H9 (cell line): ENCODE measurements around the gene GOLGA6L7. TPM values are rescaled to one million over a fixed set of nuclear protein-coding genes. Genes with fewer than 3 reads are reported as not detected.

Experiments
- DNase-seq: peaks from one replicate; pipeline ENCODE4 v3.0.0-alpha.2; 2017
- H2AFZ ChIP-seq: one replicate; pipeline ENCODE4 v1.6.1; 2013; ENCODE audit warnings: mild to moderate bottlenecking, low read length, control low read depth, moderate library complexity
- H2AK5ac ChIP-seq: 2 replicates; pipeline ENCODE4 v1.6.1; 2013; ENCODE audit warnings: low read length, control low read depth, mixed read lengths; ENCODE audit not compliant: insufficient read length
- H2BK120ac ChIP-seq: one replicate; pipeline ENCODE4 v1.6.1; 2013; ENCODE audit warnings: low read depth, mild to moderate bottlenecking, low read length, control low read depth, inconsistent platforms; ENCODE audit not compliant: poor library complexity, severe bottlenecking
- H2BK12ac ChIP-seq: 2 replicates; pipeline ENCODE4 v1.6.1; 2013; ENCODE audit warnings: low read length, control low read depth, mixed read lengths, low read depth; ENCODE audit not compliant: insufficient read length
- H2BK15ac ChIP-seq: 2 replicates; pipeline ENCODE4 v1.6.1; 2013; ENCODE audit warnings: low read depth, low read length, control low read depth
- H2BK20ac ChIP-seq: one replicate; pipeline ENCODE4 v1.6.1; 2013; ENCODE audit warnings: low read depth, mild to moderate bottlenecking, low read length, control low read depth, inconsistent platforms; ENCODE audit not compliant: poor library complexity, severe bottlenecking
- H2BK5ac ChIP-seq: 2 replicates; pipeline ENCODE4 v1.6.1; 2013; ENCODE audit warnings: low read length, control low read depth, mixed read lengths; ENCODE audit not compliant: insufficient read length
- H3K14ac ChIP-seq: 2 replicates; pipeline ENCODE4 v1.6.1; 2013; ENCODE audit warnings: low read length, control low read depth; ENCODE audit not compliant: insufficient read depth
- H3K18ac ChIP-seq: 2 replicates; pipeline ENCODE4 v1.6.1; 2013; ENCODE audit warnings: low read depth, mild to moderate bottlenecking, mixed read lengths, low read length, control low read depth; ENCODE audit not compliant: insufficient read length
- H3K23ac ChIP-seq: 2 replicates; pipeline ENCODE4 v1.6.1; 2013; ENCODE audit warnings: low read length, control low read depth, mixed read lengths, low read depth; ENCODE audit not compliant: insufficient read length
- H3K23me2 ChIP-seq: 2 replicates; pipeline ENCODE4 v1.6.1; 2013; ENCODE audit warnings: low read depth, mild to moderate bottlenecking, mixed read lengths, low read length, control low read depth; ENCODE audit not compliant: insufficient read length, poor library complexity, severe bottlenecking
- H3K27ac ChIP-seq: 2 replicates; pipeline ENCODE4 v1.5.1; 2013; ENCODE audit warnings: low read length, control low read depth, mixed read lengths, low read depth; ENCODE audit not compliant: insufficient read length
- H3K27me3 ChIP-seq: 2 replicates; pipeline ENCODE4 v1.6.1; 2013; ENCODE audit warnings: low read length, control low read depth, inconsistent platforms; ENCODE audit not compliant: insufficient read depth
- H3K4ac ChIP-seq: 2 replicates; pipeline ENCODE4 v1.6.1; 2013; ENCODE audit warnings: low read depth, mild to moderate bottlenecking, control low read depth, inconsistent platforms, low read length, moderate library complexity
- H3K4me1 ChIP-seq: 2 replicates; pipeline ENCODE4 v1.6.1; 2013; ENCODE audit warnings: low read length, control low read depth, inconsistent platforms; ENCODE audit not compliant: insufficient read depth
- H3K4me2 ChIP-seq: 2 replicates; pipeline ENCODE4 v1.6.1; 2013; ENCODE audit warnings: low read length, control low read depth, mixed read lengths; ENCODE audit not compliant: insufficient read length, insufficient read depth
- H3K56ac ChIP-seq: 2 replicates; pipeline ENCODE4 v1.6.1; 2013; ENCODE audit warnings: low read depth, mild to moderate bottlenecking, mixed read lengths, low read length, control low read depth; ENCODE audit not compliant: insufficient read length
- H3K79me1 ChIP-seq: 2 replicates; pipeline ENCODE4 v1.6.1; 2013; ENCODE audit warnings: low read depth, mild to moderate bottlenecking, moderate library complexity, low read length, control low read depth, inconsistent platforms; ENCODE audit not compliant: insufficient read depth, poor library complexity, severe bottlenecking
- H3K79me2 ChIP-seq: 2 replicates; pipeline ENCODE4 v1.6.1; 2013; ENCODE audit warnings: low read length, control low read depth, inconsistent platforms; ENCODE audit not compliant: insufficient read depth
- H3K9ac ChIP-seq: 2 replicates; pipeline ENCODE4 v1.6.1; 2013; ENCODE audit warnings: low read length, control low read depth, mixed read lengths; ENCODE audit not compliant: insufficient read length; ENCODE audit errors: extremely low read depth
- H3K9me3 ChIP-seq: one replicate; pipeline ENCODE4 v1.6.1; 2013; ENCODE audit warnings: low read depth, low read length, inconsistent platforms; ENCODE audit not compliant: control insufficient read depth
- H3T11ph ChIP-seq: one replicate; pipeline ENCODE4 v1.6.1; 2013; ENCODE audit warnings: mild to moderate bottlenecking, low read length, control low read depth, inconsistent platforms
- H4K20me1 ChIP-seq: one replicate; pipeline ENCODE4 v1.6.1; 2013; ENCODE audit not compliant: control insufficient read depth, insufficient read length, insufficient read depth
- H4K5ac ChIP-seq: 2 replicates; pipeline ENCODE4 v1.6.1; 2013; ENCODE audit warnings: low read depth, mild to moderate bottlenecking, mixed read lengths, low read length, control low read depth; ENCODE audit not compliant: insufficient read length
- H4K8ac ChIP-seq: replicated peaks from 2 replicates; pipeline ENCODE4 v1.6.1; 2013; ENCODE audit warnings: low read length, control low read depth, mixed read lengths, low read depth; ENCODE audit not compliant: insufficient read length
- H4K91ac ChIP-seq: 2 replicates; pipeline ENCODE4 v1.6.1; 2013; ENCODE audit warnings: low read depth, mild to moderate bottlenecking, moderate library complexity, mixed read lengths, low read length, control low read depth; ENCODE audit not compliant: insufficient read length
- H3K27ac Mint-ChIP-seq, 3 experiments: 2 replicates in 2 of 3; 3 replicates in 1 of 3; pipeline ENCODE4 v1.8.0; 2020 to 2021; ENCODE audit warnings: mixed read lengths in 3 of 3, mild to moderate bottlenecking in 1 of 3, moderate library complexity in 1 of 3
- H3K27me3 Mint-ChIP-seq: 2 replicates; pipeline ENCODE4 v1.8.0; 2021; ENCODE audit warnings: low read depth, mild to moderate bottlenecking, moderate library complexity, mixed read lengths
- H3K36me3 Mint-ChIP-seq, 3 experiments: 2 replicates in 2 of 3; 3 replicates in 1 of 3; pipeline ENCODE4 v1.8.0; 2020 to 2021; ENCODE audit warnings: low read depth in 3 of 3, mixed read lengths in 3 of 3; ENCODE audit not compliant: insufficient read depth in 1 of 3
- H3K4me1 Mint-ChIP-seq, 2 experiments: 2 replicates each; pipeline ENCODE4 v1.8.0; 2020; ENCODE audit warnings: mixed read lengths in 2 of 2
- H3K4me3 Mint-ChIP-seq, 2 experiments: 2 replicates in 1 of 2; 3 replicates in 1 of 2; pipeline ENCODE4 v1.8.0; 2020 to 2021; ENCODE audit warnings: mild to moderate bottlenecking in 2 of 2, mixed read lengths in 2 of 2, moderate library complexity in 1 of 2
- H3K9me3 Mint-ChIP-seq, 2 experiments: 2 replicates in 1 of 2; 3 replicates in 1 of 2; pipeline ENCODE4 v1.8.0; 2020; ENCODE audit warnings: mild to moderate bottlenecking in 2 of 2, mixed read lengths in 2 of 2, moderate library complexity in 1 of 2
- WGBS: extraction: QIAGEN DNeasy Blood & Tissue Kit; methylation state at CpG from one replicate; pipeline ENCODE4 v1.1.7; 2013; ENCODE audit warnings: missing lambda C conversion rate, low lambda C conversion rate, mixed read lengths; ENCODE audit not compliant: insufficient read length; ENCODE audit errors: extremely low coverage; 5-methylcytosine and 5-hydroxymethylcytosine counted together
- total RNA-seq: library from RNA; stranded (reverse); gene quantifications from 2 replicates; pipeline ENCODE4 v1.2.1, GENCODE V29; 2021
- TF ChIP-seq, protein P1 (sequence below): fragments of 200-600 bp; sonication (generic); conservative IDR thresholded peaks from 3 replicates; pipeline ENCODE4 v1.8.0; 2021; ENCODE audit warnings: antibody characterized with exemption, mild to moderate bottlenecking

GOLGA6L7 gene
- total RNA-seq, 1 experiment from 2014 or later, result not detected

- H3K27me3 ChIP-seq, result peaks cover 6% of the 10 kb centered on the region; the same call in 1 of the 2 replicates
- no peak overlapping the region for H4K8ac ChIP-seq
- H2AFZ ChIP-seq, result no peak overlapping the region
- H2BK15ac ChIP-seq, result no peak overlapping the region
- no peaks in the 10 kb centered on the region for H4K20me1 ChIP-seq
- H2BK5ac ChIP-seq, result no peak overlapping the region
- no peak overlapping the region for H3K23ac ChIP-seq
- H3K9ac ChIP-seq, result no peak overlapping the region
- Mint-ChIP-seq H3K36me3 (no peaks in the 10 kb centered on the region), H3K27me3 (peaks cover 63% of the 10 kb centered on the region), H3K9me3 (no peaks in the 10 kb centered on the region; a peak in 2 of 5 replicates), H3K27ac (no peak overlapping the region), H3K4me3 (no peak overlapping the region), H3K4me1 (peaks cover 9 to 21% of the 10 kb centered on the region in 2 experiments)
- no peak overlapping the region for H3T11ph ChIP-seq
- H3K14ac ChIP-seq, result no peak overlapping the region
- no peaks in the 10 kb centered on the region for H3K79me2 ChIP-seq
- no peaks in the 10 kb centered on the region for H3K4me1 ChIP-seq
- no peak overlapping the region for H2BK12ac ChIP-seq
- H4K91ac ChIP-seq, result no peak overlapping the region
- no peak overlapping the region for H3K56ac ChIP-seq
- H3K4ac ChIP-seq, result no peak overlapping the region
- WGBS, result no CpG with 5 or more reads among the region's 1 CpG
- H2BK20ac ChIP-seq, result no peak overlapping the region
- DNase-seq, result no peak
- no peak overlapping the region for H4K5ac ChIP-seq
- no peak overlapping the region for H2AK5ac ChIP-seq
- H3K18ac ChIP-seq, result no peak overlapping the region
- no peak overlapping the region for H3K27ac ChIP-seq
- TF ChIP-seq, protein P1, sequence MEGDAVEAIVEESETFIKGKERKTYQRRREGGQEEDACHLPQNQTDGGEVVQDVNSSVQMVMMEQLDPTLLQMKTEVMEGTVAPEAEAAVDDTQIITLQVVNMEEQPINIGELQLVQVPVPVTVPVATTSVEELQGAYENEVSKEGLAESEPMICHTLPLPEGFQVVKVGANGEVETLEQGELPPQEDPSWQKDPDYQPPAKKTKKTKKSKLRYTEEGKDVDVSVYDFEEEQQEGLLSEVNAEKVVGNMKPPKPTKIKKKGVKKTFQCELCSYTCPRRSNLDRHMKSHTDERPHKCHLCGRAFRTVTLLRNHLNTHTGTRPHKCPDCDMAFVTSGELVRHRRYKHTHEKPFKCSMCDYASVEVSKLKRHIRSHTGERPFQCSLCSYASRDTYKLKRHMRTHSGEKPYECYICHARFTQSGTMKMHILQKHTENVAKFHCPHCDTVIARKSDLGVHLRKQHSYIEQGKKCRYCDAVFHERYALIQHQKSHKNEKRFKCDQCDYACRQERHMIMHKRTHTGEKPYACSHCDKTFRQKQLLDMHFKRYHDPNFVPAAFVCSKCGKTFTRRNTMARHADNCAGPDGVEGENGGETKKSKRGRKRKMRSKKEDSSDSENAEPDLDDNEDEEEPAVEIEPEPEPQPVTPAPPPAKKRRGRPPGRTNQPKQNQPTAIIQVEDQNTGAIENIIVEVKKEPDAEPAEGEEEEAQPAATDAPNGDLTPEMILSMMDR, result no peak; the same call in 2 of the 3 replicates
- no peak overlapping the region for H3K4me2 ChIP-seq
- peaks cover 2% of the 10 kb centered on the region for H3K23me2 ChIP-seq
- H3K79me1 ChIP-seq, result no peaks in the 10 kb centered on the region
- no peaks in the 10 kb centered on the region for H3K9me3 ChIP-seq
- H2BK120ac ChIP-seq, result no peak overlapping the region
These were observed 33.2 kb upstream of the GOLGA6L7 start for GRCh38 chr15:28881600-28881999.
